ENCODE measurements around the gene NCOA4. TPM values are rescaled to one million over a fixed set of nuclear protein-coding genes. Genes with fewer than 3 reads are reported as not detected.

Gene NCOA4
- total and polyA plus RNA-seq, 2 of the 8 experiments (the other 6 are each of a cell fraction or from before 2014, with no cell fraction given) = 28.9 to 65.2 TPM

DNA sequence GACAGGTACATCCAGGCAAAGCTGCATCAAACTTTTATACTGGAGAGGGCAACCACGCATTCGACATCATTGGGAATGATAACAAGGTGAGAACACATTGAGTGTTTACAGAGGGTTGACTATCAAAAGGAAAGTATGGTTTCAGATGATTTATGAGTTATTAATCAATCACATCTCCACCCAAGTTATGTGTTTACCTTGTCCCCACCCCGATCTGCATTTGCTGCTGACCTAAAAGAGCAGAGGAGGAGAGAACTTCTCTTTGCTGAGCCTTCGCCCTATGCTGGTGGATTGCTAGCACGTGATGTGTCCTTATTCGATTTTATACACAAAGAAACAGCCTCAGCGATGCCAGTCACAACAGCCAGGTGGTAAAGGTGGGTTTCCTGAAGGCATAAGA, 15.8 kb upstream of the NCOA4 start, which contains the start of gene MSMB:
Gene MSMB (minus strand): TSS at position 9 of the 400 bp plus-strand sequence. CDS start 32 bp downstream, outside the sequence.
- H3K18ac ChIP-seq (ENCODE audit: extremely low read depth, low read length) = no peak within 1 kb of the TSS
- H3K23ac ChIP-seq (ENCODE audit: insufficient read length) = no peak within 1 kb of the TSS
- peaks cover 0 to 3% (median 0%) of the 10 kb centered on the region in 4 experiments; a peak in 1 of 7 replicates for H3K4me1 ChIP-seq (replicated peaks in 1 of 4; ENCODE audit: control insufficient read depth in 3 of 4, insufficient read depth in 4 of 4, low read length in 3 of 4)
- no peak within 1 kb of the TSS for H2BK120ac ChIP-seq (replicated peaks; ENCODE audit: low read depth, low read length)
- no peak within 1 kb of the TSS for H3K9ac ChIP-seq (replicated peaks in 1 of 4; ENCODE audit: extremely low read depth in 1 of 4, low read depth in 3 of 4, low read length in 3 of 4)
- H3K14ac ChIP-seq (ENCODE audit: insufficient read length) = no peak within 1 kb of the TSS
- ChIA-PET POLR2A (ENCODE audit: partially characterized antibody) (no interaction called here), CTCF (ENCODE audit: partially characterized antibody) (no interaction called here)
- H2BK12ac ChIP-seq (ENCODE audit: low read depth, low read length) = no peak within 1 kb of the TSS
- H2BK15ac ChIP-seq (ENCODE audit: low read length) = no peak within 1 kb of the TSS
- no peak for TF ChIP-seq SP2 (IDR thresholded peaks at IDR 0.05; ENCODE audit: low read length)
- no peak for TF ChIP-seq TEAD4 (IDR thresholded peaks at IDR 0.05; ENCODE audit: low read depth, low read length)
- TF ChIP-seq EP300 (IDR thresholded peaks at IDR 0.05; ENCODE audit: borderline replicate concordance in 1 of 2, low read depth in 2 of 2, low read length in 2 of 2) = no peak
- no peak for TF ChIP-seq RFX5 (IDR thresholded peaks at IDR 0.05; ENCODE audit: borderline replicate concordance, low read depth, low read length)
- TF ChIP-seq KDM4A (IDR thresholded peaks at IDR 0.05; ENCODE audit: low read depth, low read length, severe bottlenecking) = no peak
- TF ChIP-seq FOSL1 (IDR thresholded peaks at IDR 0.05; ENCODE audit: insufficient read depth, low read depth, low read length) = no peak
- no peak for TF ChIP-seq EZH2 (IDR thresholded peaks at IDR 0.05; ENCODE audit: low read depth, low read length, severe bottlenecking)
- TF ChIP-seq GTF2F1 (IDR thresholded peaks at IDR 0.05; ENCODE audit: borderline replicate concordance, low read depth, low read length) = no peak
- no peak for TF ChIP-seq SP4 (IDR thresholded peaks at IDR 0.05; ENCODE audit: low read length)
- no peak for TF ChIP-seq KDM5A (IDR thresholded peaks at IDR 0.05; ENCODE audit: low read length)
- no peak within 1 kb of the TSS for H2AFZ ChIP-seq (ENCODE audit: low read length)
- no peak within 1 kb of the TSS for H4K91ac ChIP-seq (replicated peaks; ENCODE audit: insufficient read length, low read length)
- H4K20me1 ChIP-seq (replicated peaks in 1 of 2; ENCODE audit: control insufficient read depth in 1 of 2, insufficient read depth in 2 of 2, low read length in 2 of 2) = no peaks in the 10 kb centered on the region
- H3K56ac ChIP-seq (replicated peaks; ENCODE audit: insufficient read length, low read depth, low read length) = no peak within 1 kb of the TSS
- no peak within 1 kb of the TSS for H3K27ac ChIP-seq (ENCODE audit: low read depth, low read length)
- H3K4ac ChIP-seq (replicated peaks; ENCODE audit: insufficient read length, low read depth, low read length) = no peak within 1 kb of the TSS
- H3K27me3 ChIP-seq (replicated peaks in 1 of 4; ENCODE audit: control insufficient read depth in 3 of 4, extremely low read depth in 1 of 4, insufficient read depth in 3 of 4, low read length in 3 of 4) = no peaks in the 10 kb centered on the region
- H2BK20ac ChIP-seq (ENCODE audit: low read length) = no peak within 1 kb of the TSS
- DNase-seq (ENCODE audit: low read depth in 1 of 2, low spot score in 2 of 2) (no peak), FAIRE-seq (no peak)
- no peak within 1 kb of the TSS for H4K8ac ChIP-seq (ENCODE audit: extremely low read depth, insufficient read depth, low read length)
- no peaks in the 10 kb centered on the region for H3K79me2 ChIP-seq (ENCODE audit: control insufficient read depth in 1 of 2, insufficient read depth in 2 of 2, low read length in 2 of 2)
- no peak within 1 kb of the TSS for H2AK5ac ChIP-seq (ENCODE audit: low read depth, low read length)
- H3K4me2 ChIP-seq (ENCODE audit: insufficient read depth in 1 of 2, low read depth in 2 of 2, low read length in 2 of 2) = no peak within 1 kb of the TSS
- whole genome bisulfite sequencing, 2 experiments (ENCODE audit: extremely low coverage in 1 of 2, insufficient coverage in 1 of 2, insufficient read length in 1 of 2, insufficient replicate concordance in 2 of 2, low coverage in 1 of 2, low lambda C conversion rate in 2 of 2, missing lambda C conversion rate in 1 of 2) = 95% methylated on average over 7 of the region's 7 CpGs; no CpG with 5 or more reads in 1 of the 2 experiments
- H3K9me3 ChIP-seq (ENCODE audit: insufficient read depth in 2 of 2, low read depth in 1 of 2, low read length in 1 of 2) = no peaks in the 10 kb centered on the region
- no peaks in the 10 kb centered on the region for H3K79me1 ChIP-seq (ENCODE audit: low read depth, low read length)
- H2BK5ac ChIP-seq (ENCODE audit: low read depth, low read length) = no peak within 1 kb of the TSS
- H3K23me2 ChIP-seq (ENCODE audit: low read depth, low read length) = no peaks in the 10 kb centered on the region; the same call in 1 of the 2 replicates
- no peak within 1 kb of the TSS for H3K4me3 ChIP-seq (ENCODE audit: extremely low read depth in 1 of 4, insufficient read depth in 2 of 4, low read depth in 3 of 4, low read length in 4 of 4)
- H4K5ac ChIP-seq (ENCODE audit: insufficient read length, low read depth, low read length) = no peak within 1 kb of the TSS
- no peaks in the 10 kb centered on the region for H3K36me3 ChIP-seq (ENCODE audit: control insufficient read depth in 2 of 4, insufficient read depth in 4 of 4, low read length in 3 of 4)
